ENCODE data around the gene SMARCE1. TPM values are rescaled to one million over a fixed set of nuclear protein-coding genes. Genes with fewer than 3 reads are reported as not detected.
A peak's percentile ranks its signal among the peaks of the same experiment; 100 is the strongest.

SMARCE1 gene
- total and polyA plus RNA-seq, 2 of the 4 experiments (the other 2 are of a cell fraction): 66.2 to 119 TPM

- H3K14ac ChIP-seq (replicated peaks; ENCODE audit: low read depth, low read length): no peak overlapping the region
- peaks cover 2% of the 10 kb centered on the region; the same call in 1 of the 2 replicates for H3K4me1 ChIP-seq (ENCODE audit: control insufficient read depth, insufficient read depth, low read length)
- H3K56ac ChIP-seq (ENCODE audit: extremely low read depth, insufficient read depth, low read length): no peak overlapping the region
- no peak overlapping the region for H3K4ac ChIP-seq (ENCODE audit: low read depth, low read length)
- POLR2A ChIA-PET (ENCODE audit: unreplicated experiment): interaction anchor here (1.0 kb wide), 1 partner anchor 28 kb away, joined by 3 read pairs; the partner anchor contains the start of gene SMARCE1
- no peak overlapping the region for H2AK9ac ChIP-seq (replicated peaks; ENCODE audit: low read depth, low read length, poor library complexity)
- no peaks in the 10 kb centered on the region for H3K9me1 ChIP-seq (ENCODE audit: insufficient read depth, low read length)
- H2AK5ac ChIP-seq (ENCODE audit: low read depth, low read length): no peak overlapping the region
- 0 out of 2 replicates have a peak overlapping the region, but pooled peaks have one; percentile 2 for H3K23ac ChIP-seq (ENCODE audit: low read depth, low read length)
- H4K5ac ChIP-seq (ENCODE audit: low read depth, low read length): no peak overlapping the region
- H3K18ac ChIP-seq (ENCODE audit: low read depth, low read length): no peak overlapping the region
- 33% methylated on average over 1 of the region's 16 CpGs; no CpG with 5 or more reads in 1 of the 2 experiments for WGBS, 2 experiments (ENCODE audit: extremely low coverage in 2 of 2, insufficient read length in 1 of 2)
- H3K27me3 ChIP-seq (ENCODE audit: control insufficient read depth, insufficient read depth, low read length): peaks cover 39% of the 10 kb centered on the region
- no peak overlapping the region for H4K91ac ChIP-seq (ENCODE audit: insufficient read depth, low read depth, low read length)
- no peak overlapping the region for H3K4me2 ChIP-seq (ENCODE audit: low read depth, low read length)
- CTCF ChIA-PET: interaction anchor here (0.6 to 1.6 kb wide), 4 partner anchors 27 to 1047 kb away, joined by 3 to 4 read pairs (median 3); no protein-coding TSS in a partner anchor
- BruUV-seq (replicated peaks): no TSS peak
- no peaks in the 10 kb centered on the region for H3K9me3 ChIP-seq (ENCODE audit: control insufficient read depth, insufficient read depth, low read length)
- dilution Hi-C loops (cut with HindIII; ENCODE audit: low sequenced_read_pairs, unreplicated experiment): no loop called here
- H4K20me1 ChIP-seq (ENCODE audit: insufficient read depth, low read length): no peaks in the 10 kb centered on the region
- H2AFZ ChIP-seq (replicated peaks; ENCODE audit: low read length, poor library complexity): no peak overlapping the region
- H4K8ac ChIP-seq (ENCODE audit: low read depth in 2 of 2, low read length in 2 of 2): no peak overlapping the region
- intact Hi-C loops (cut with micrococcal nuclease): no loop called here
- ATAC-seq (ENCODE audit: low read depth): no peak
- no peak for DNase-seq
- H2BK20ac ChIP-seq (ENCODE audit: low read depth, low read length): no peak overlapping the region
- no peak overlapping the region for H2BK15ac ChIP-seq (ENCODE audit: low read depth, low read length)
- TF ChIP-seq CEBPB (IDR thresholded peaks at IDR 0.05; ENCODE audit: low read depth, low read length) (no peak), USF2 (IDR thresholded peaks at IDR 0.05; ENCODE audit: low read depth, low read length) (no peak), MAZ (IDR thresholded peaks at IDR 0.05; ENCODE audit: borderline replicate concordance, low read depth, low read length) (no peak), RCOR1 (IDR thresholded peaks at IDR 0.05; ENCODE audit: insufficient replicate concordance, low read length) (no peak), RAD21 (IDR thresholded peaks at IDR 0.05; ENCODE audit: low read length) (no peak), MXI1 (IDR thresholded peaks at IDR 0.05; ENCODE audit: borderline replicate concordance, low read depth, low read length) (no peak)
- H2BK120ac ChIP-seq (ENCODE audit: low read depth, low read length): no peak overlapping the region
- H3K79me1 ChIP-seq (ENCODE audit: low read depth in 1 of 2, low read length in 2 of 2): no peaks in the 10 kb centered on the region
- H3K27ac ChIP-seq (ENCODE audit: insufficient read depth, low read length): no peak overlapping the region
- H3K36me3 ChIP-seq (ENCODE audit: control insufficient read depth, insufficient read depth, low read length): no peaks in the 10 kb centered on the region
- H2BK5ac ChIP-seq (ENCODE audit: low read depth, low read length, poor library complexity, severe bottlenecking): no peak overlapping the region
- in situ Hi-C loops (cut with MboI; ENCODE audit: low sequenced_read_pairs): loop anchor here (5.0 kb wide), 1 partner anchor 173 kb away; no protein-coding TSS in a partner anchor
- no peak overlapping the region for H3K4me3 ChIP-seq (ENCODE audit: insufficient read depth, low read depth, low read length)
- no peak overlapping the region for H3K9ac ChIP-seq (ENCODE audit: low read depth, low read length)
These were observed 28.6 kb downstream of the SMARCE1 start for GRCh38 chr17:40618754-40619625.

All from IMR-90 (cell line).